Measurements from ENCODE around the gene SHC2. TPM values are rescaled to one million over a fixed set of nuclear protein-coding genes. Genes with fewer than 3 reads are reported as not detected.
"Not testable (repeated sequence)": the region's sequence is repeated elsewhere in the genome, so short reads cannot be mapped to it uniquely, and the experiment has no call there.

The SHC2 gene
- total RNA-seq, 1 donor from 2014 or later, result 343 TPM

DNA sequence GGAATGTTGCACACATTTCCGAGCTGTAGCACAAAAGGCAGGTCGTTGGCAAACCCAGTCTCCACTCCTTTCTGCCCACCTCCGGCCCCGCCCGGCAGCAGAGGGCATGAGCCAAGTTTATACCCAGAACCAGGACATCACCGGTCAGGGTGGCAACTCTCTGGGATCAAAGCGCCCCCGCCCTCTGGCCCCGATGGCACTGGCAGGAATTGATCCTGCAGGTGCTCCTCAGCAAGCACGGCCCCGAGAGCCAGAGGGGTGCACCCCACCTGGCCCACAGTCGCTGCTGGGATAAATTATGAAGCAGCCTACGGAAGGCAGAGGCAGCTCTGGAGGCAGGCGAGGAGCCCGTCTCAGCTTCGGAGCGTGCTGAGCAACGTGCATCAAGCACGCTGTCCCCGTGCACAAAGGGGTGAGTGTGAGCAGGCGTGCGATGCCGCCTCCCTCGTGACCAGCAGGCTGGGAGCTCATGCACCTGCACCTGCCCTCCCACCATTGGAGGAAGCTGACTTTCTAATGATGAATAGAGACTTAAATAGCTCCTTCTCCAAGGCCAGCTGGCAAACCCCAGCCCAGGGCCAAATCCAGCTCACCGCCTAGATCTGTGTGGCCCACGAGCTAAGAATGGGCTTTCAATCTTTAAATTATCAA is 25.7 kb downstream of the SHC2 start:
- H3K4me3 Mint-ChIP-seq (ENCODE audit: unreplicated experiment), result peak overlapping the region; percentile 63
- TF ChIP-seq, protein P1, sequence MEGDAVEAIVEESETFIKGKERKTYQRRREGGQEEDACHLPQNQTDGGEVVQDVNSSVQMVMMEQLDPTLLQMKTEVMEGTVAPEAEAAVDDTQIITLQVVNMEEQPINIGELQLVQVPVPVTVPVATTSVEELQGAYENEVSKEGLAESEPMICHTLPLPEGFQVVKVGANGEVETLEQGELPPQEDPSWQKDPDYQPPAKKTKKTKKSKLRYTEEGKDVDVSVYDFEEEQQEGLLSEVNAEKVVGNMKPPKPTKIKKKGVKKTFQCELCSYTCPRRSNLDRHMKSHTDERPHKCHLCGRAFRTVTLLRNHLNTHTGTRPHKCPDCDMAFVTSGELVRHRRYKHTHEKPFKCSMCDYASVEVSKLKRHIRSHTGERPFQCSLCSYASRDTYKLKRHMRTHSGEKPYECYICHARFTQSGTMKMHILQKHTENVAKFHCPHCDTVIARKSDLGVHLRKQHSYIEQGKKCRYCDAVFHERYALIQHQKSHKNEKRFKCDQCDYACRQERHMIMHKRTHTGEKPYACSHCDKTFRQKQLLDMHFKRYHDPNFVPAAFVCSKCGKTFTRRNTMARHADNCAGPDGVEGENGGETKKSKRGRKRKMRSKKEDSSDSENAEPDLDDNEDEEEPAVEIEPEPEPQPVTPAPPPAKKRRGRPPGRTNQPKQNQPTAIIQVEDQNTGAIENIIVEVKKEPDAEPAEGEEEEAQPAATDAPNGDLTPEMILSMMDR (IDR thresholded peaks at IDR 0.05; ENCODE audit: partially characterized antibody, unreplicated experiment), result no peak

DNA sequence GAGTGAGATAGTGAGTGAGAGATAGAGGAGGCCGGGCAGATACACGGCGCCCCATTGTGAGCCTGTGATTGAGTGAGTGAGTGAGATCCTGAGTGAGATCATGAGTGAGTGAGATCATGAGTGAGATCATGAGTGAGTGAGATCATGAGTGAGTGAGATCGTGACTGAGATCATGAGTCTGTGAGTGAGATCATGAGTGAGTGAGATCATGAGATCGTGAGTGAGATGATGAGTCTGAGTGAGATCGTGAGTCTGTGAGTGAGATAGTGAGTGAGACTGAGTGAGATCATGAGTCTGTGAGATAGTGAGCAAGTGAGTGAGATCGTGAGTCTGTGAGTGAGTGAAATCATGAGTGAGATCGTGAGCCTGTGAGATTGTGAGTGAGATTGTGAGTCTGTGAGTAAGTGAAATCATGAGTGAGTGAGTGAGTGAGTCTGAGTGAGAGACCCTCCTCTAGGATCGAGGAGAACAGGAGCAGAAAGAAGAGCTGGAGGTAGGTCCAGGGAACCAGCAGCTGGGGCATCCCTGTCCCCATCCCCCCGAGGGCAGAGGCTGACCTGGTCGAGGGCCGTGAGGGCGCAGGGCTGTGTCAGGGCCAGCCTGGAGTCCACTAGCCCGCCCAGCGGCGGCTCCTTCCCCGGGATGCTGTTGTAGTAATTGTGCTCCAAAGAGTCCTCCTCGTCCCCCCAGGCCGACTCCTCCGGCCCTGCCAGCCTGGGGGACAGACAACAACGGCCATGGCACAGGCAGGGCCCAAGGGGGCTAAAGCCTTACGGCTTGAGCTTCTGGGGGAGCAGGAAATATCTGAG is 26.5 kb downstream of the SHC2 start:
- TF ChIP-seq, protein P1 (IDR thresholded peaks at IDR 0.05; ENCODE audit: partially characterized antibody, unreplicated experiment), result no peak
- Mint-ChIP-seq H3K4me1 (ENCODE audit: low read depth, unreplicated experiment) (peaks cover 12% of the 10 kb centered on the region), H3K27ac (ENCODE audit: unreplicated experiment) (no peak overlapping the region), H3K4me3 (ENCODE audit: unreplicated experiment) (no peak overlapping the region), H3K36me3 (ENCODE audit: unreplicated experiment) (peaks cover 23% of the 10 kb centered on the region), H3K9me3 (ENCODE audit: unreplicated experiment) (peaks cover 17% of the 10 kb centered on the region), H3K27me3 (ENCODE audit: unreplicated experiment) (peaks cover 9% of the 10 kb centered on the region)
- no peak for DNase-seq

More for the DNA sequence above, 25.7 kb downstream of the SHC2 start:
- Mint-ChIP-seq H3K9me3 (ENCODE audit: unreplicated experiment) (peaks cover 14% of the 10 kb centered on the region), H3K27me3 (ENCODE audit: unreplicated experiment) (peaks cover 8% of the 10 kb centered on the region), H3K27ac (ENCODE audit: unreplicated experiment) (peak overlapping the region; percentile 76), H3K4me1 (ENCODE audit: low read depth, unreplicated experiment) (peaks cover 12% of the 10 kb centered on the region), H3K36me3 (ENCODE audit: unreplicated experiment) (peaks cover 14% of the 10 kb centered on the region)
- no peak for DNase-seq

DNA sequence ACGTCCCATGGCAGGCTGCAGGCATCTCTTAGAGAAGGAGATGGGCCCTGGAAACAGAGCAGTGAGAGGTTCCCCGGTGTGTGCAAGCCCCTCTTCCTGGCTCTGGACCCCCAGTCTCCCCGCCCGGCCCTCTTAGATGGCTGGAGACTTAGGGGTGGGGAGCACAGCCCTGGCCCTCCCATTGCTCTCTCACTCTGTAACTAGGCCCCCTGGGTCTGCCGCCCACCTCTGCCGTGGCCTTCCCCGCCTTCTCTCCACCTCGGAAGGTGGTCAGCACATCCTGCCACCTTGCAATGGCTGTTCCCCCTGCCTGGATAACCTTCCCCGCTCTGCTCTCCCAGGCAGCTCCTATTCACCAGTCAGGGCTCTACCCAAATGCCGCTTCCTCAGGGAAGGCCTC is 30.1 kb downstream of the SHC2 start:
- Mint-ChIP-seq H3K9me3 (ENCODE audit: unreplicated experiment) (peaks cover 20% of the 10 kb centered on the region), H3K36me3 (ENCODE audit: unreplicated experiment) (peaks cover 29% of the 10 kb centered on the region), H3K27ac (ENCODE audit: unreplicated experiment) (no peak overlapping the region), H3K27me3 (ENCODE audit: unreplicated experiment) (peaks cover 8% of the 10 kb centered on the region), H3K4me3 (ENCODE audit: unreplicated experiment) (peak overlapping the region; percentile 1), H3K4me1 (ENCODE audit: low read depth, unreplicated experiment) (peaks cover 11% of the 10 kb centered on the region)
- no peak for DNase-seq
- TF ChIP-seq, protein P1 (IDR thresholded peaks at IDR 0.05; ENCODE audit: partially characterized antibody, unreplicated experiment), result no peak

DNA sequence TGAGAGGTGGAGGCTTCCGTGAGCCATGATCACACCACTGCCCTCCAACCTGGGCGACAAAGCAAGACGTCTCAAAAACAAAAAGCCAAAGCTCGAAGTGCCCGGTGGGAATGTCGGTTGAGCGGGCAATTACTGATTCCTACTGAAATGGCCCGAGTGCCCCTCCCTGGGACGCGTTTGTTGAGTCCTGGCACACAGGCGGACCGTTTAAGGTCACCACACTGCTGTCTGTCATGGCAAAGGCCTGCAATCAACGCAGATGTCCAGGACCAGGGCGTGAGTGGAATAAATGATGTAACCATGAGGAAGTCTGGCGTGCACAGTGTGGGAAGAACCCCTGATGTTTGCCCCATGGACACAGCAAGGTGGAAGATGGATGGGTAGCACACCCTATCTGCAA is 32.7 kb downstream of the SHC2 start:
- no peak for DNase-seq
- peaks cover 24% of the 10 kb centered on the region for H3K9me3 Mint-ChIP-seq (ENCODE audit: unreplicated experiment)
- peak overlapping the region; percentile 56 for H3K27ac Mint-ChIP-seq (ENCODE audit: unreplicated experiment)
- peaks cover 8% of the 10 kb centered on the region for H3K4me1 Mint-ChIP-seq (ENCODE audit: low read depth, unreplicated experiment)
- peaks cover 29% of the 10 kb centered on the region for H3K36me3 Mint-ChIP-seq (ENCODE audit: unreplicated experiment)
- H3K4me3 Mint-ChIP-seq (ENCODE audit: unreplicated experiment), result no peak overlapping the region
- TF ChIP-seq, protein P1 (IDR thresholded peaks at IDR 0.05; ENCODE audit: partially characterized antibody, unreplicated experiment), result no peak
- peaks cover 8% of the 10 kb centered on the region for H3K27me3 Mint-ChIP-seq (ENCODE audit: unreplicated experiment)

DNA sequence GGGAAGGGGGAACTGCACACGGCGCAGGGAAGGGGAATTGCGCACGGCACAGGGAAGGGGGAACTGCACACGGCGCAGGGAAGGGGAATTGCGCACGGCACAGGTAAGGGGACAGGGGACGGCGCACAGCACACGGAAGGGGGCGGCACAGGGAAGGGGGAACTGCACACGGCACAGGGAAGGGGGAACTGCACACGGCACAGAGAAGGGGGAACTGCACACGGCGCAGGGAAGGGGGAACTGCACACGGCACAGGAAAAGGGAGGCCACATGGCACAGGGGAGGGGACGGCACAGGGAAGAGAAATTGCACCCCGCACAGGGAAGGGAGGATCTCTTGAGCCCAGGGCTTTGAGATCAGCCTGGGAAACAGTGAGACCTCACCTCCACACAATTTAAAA is 33.2 kb downstream of the SHC2 start:
- not testable (repeated sequence) for H3K4me1 Mint-ChIP-seq (ENCODE audit: low read depth, unreplicated experiment); DNase-seq; H3K27me3 Mint-ChIP-seq (ENCODE audit: unreplicated experiment); H3K27ac Mint-ChIP-seq (ENCODE audit: unreplicated experiment)
- Mint-ChIP-seq H3K36me3 (ENCODE audit: unreplicated experiment) (peaks cover 29% of the 10 kb centered on the region), H3K9me3 (ENCODE audit: unreplicated experiment) (peaks cover 25% of the 10 kb centered on the region), H3K4me3 (ENCODE audit: unreplicated experiment) (peak overlapping the region; percentile 38)

All from glutamatergic neuron (in vitro differentiated cells).